Liver (tissue), 3 donors: ENCODE results near the gene THADA.

Source experiments
- CTCF ChIP-seq: fragments of 150-350 bp; IDR thresholded peaks from 2 replicates; pipeline ENCODE4 v1.5.1; 2017; ENCODE audit warnings: improper control_type of control experiment, low read depth, low read length; ENCODE audit not compliant: missing input control
- MAX ChIP-seq: IDR thresholded peaks from 2 replicates; pipeline ENCODE4 v1.6.1; 2016; ENCODE audit warnings: antibody characterized with exemption
- REST ChIP-seq: IDR thresholded peaks from 2 replicates; pipeline ENCODE4 v1.6.1; 2016; ENCODE audit warnings: antibody characterized with exemption, mild to moderate bottlenecking
- TAF1 ChIP-seq: conservative IDR thresholded peaks from 2 replicates; pipeline ENCODE4 v1.6.1; 2016; ENCODE audit warnings: antibody characterized with exemption, mild to moderate bottlenecking
- YY1 ChIP-seq: IDR thresholded peaks from 2 replicates; pipeline ENCODE4 v1.6.1; 2016; ENCODE audit warnings: antibody characterized with exemption, mild to moderate bottlenecking
- donor health status: healthy.
- donor health status: healthy.

- TF ChIP-seq CTCF (no peak), TAF1 (no peak), REST (no peak), YY1 (no peak), MAX (no peak)
Measured at GRCh38 chr2:43520919-43521318, 74.9 kb downstream of the THADA start.
